TTC549 (cell line): ENCODE data around the gene DZIP3.
"Not testable (repeated sequence)": the region's sequence is repeated elsewhere in the genome, so short reads cannot be mapped to it uniquely, and the experiment has no call there.

Source experiments
- FAIRE-seq: peaks from 2 replicates; lab custom pipeline; 2012; peaks lifted over from hg19 to GRCh38; lab: Jason Lieb, UNC

DZIP3 gene

GRCh38 chr3:108692286-108692685, 102.8 kb downstream of the DZIP3 start:
- not testable (repeated sequence) for FAIRE-seq

GRCh38 chr3:108698461-108698860, 108.9 kb downstream of the DZIP3 start:
- FAIRE-seq = no peak

- FAIRE-seq = no peak
These were observed 115.5 kb downstream of the DZIP3 start for GRCh38 chr3:108705045-108705444.

- FAIRE-seq = no peak
These were observed 123.5 kb downstream of the DZIP3 start for GRCh38 chr3:108713009-108713516.

GRCh38 chr3:108713816-108714215, 124.3 kb downstream of the DZIP3 start:
- no peak for FAIRE-seq

- no peak for FAIRE-seq
These were observed 128.9 kb downstream of the DZIP3 start for GRCh38 chr3:108718454-108718853.

- FAIRE-seq = no peak
These were observed 129.8 kb downstream of the DZIP3 start for GRCh38 chr3:108719178-108719806.

GRCh38 chr3:108722724-108723123, 133.2 kb downstream of the DZIP3 start:
- no peak for FAIRE-seq

GRCh38 chr3:108724101-108724500, 134.6 kb downstream of the DZIP3 start:
- FAIRE-seq = no peak

GRCh38 chr3:108728105-108728504, 138.6 kb downstream of the DZIP3 start:
- FAIRE-seq = no peak

- FAIRE-seq = no peak
These were observed 139.4 kb downstream of the DZIP3 start for GRCh38 chr3:108728934-108729333.

GRCh38 chr3:108736821-108737220, 147.3 kb downstream of the DZIP3 start:
- no peak for FAIRE-seq

- no peak for FAIRE-seq
These were observed 153.4 kb downstream of the DZIP3 start for GRCh38 chr3:108742929-108743328.
